ENCODE measurements around the gene FBN1.

- TF ChIP-seq CTCF (IDR thresholded peaks at IDR 0.05 in 4 of 5, conservative IDR thresholded peaks at IDR 0.05 in 1 of 5): no peak
- TF ChIP-seq POLR2A (IDR thresholded peaks at IDR 0.05): no peak
Measured at GRCh38 chr15:48548455-48548854, 97.1 kb downstream of the FBN1 start.

Data from gastrocnemius medialis (tissue), 4 donors.